Vagina (tissue), 2 donors: Measurements from ENCODE around the gene THRAP3. TPM values are rescaled to one million over a fixed set of nuclear protein-coding genes. Genes with fewer than 3 reads are reported as not detected.

Source experiments
- DNase-seq, 2 donors: peaks; one replicate each; pipeline ENCODE4 v3.0.0-alpha.2; 2017; ENCODE audit errors: extremely low spot score in 2 of 2
- H3K27ac ChIP-seq: fragments of 200-600 bp; sonication (generic); one replicate; pipeline ENCODE4 v1.5.1; 2019
- H3K27me3 ChIP-seq: fragments of 200-600 bp; sonication (generic); one replicate; pipeline ENCODE4 v1.5.1; 2019
- H3K36me3 ChIP-seq, 2 donors: fragments of 200-600 bp; sonication (generic); one replicate each; pipeline ENCODE4 v1.5.1; 2017 to 2019
- H3K4me1 ChIP-seq: fragments of 200-600 bp; sonication (generic); one replicate; pipeline ENCODE4 v1.5.1; 2019
- H3K4me3 ChIP-seq, 2 donors: fragments of 200-600 bp; sonication (generic); 1 replicate in 1 of 2; 2 replicates in 1 of 2; pipeline ENCODE4 v1.5.1; 2016 to 2019
- H3K9me3 ChIP-seq: fragments of 200-600 bp; sonication (generic); one replicate; pipeline ENCODE4 v1.5.1; 2019
- POLR2A ChIP-seq, 2 donors: fragments of 450-650 bp; IDR thresholded peaks; one replicate each; pipeline ENCODE4 v1.6.1; 2017; ENCODE audit warnings: antibody characterized with exemption in 2 of 2, mild to moderate bottlenecking in 2 of 2, moderate library complexity in 2 of 2
- POLR2AphosphoS5 ChIP-seq, 2 donors: sonication (generic); formaldehyde crosslinking; IDR thresholded peaks; one replicate each; pipeline ENCODE4 v1.9.0; 2017; ENCODE audit warnings: antibody characterized with exemption in 2 of 2, mild to moderate bottlenecking in 2 of 2, low read depth in 1 of 2; ENCODE audit not compliant: insufficient read depth in 1 of 2
- intact Hi-C: fragments of 100-400 bp; cut with DNase I; formaldehyde crosslinking; loops from one replicate; pipeline ENCODE4 v1.15.1; 2023
- total RNA-seq: library from RNA; depleted of rRNA; stranded (reverse); fragments of >200 nt; gene quantifications from one replicate; pipeline ENCODE4 v1.2.3, GENCODE V29; 2016
- TF ChIP-seq, protein P1 (sequence below), 3 experiments: fragments of 450-650 bp in 2 of 3; fragments of 200-600 bp in 1 of 3; sonication (generic) in 1 of 3; IDR thresholded peaks; one replicate each; pipeline ENCODE4 v1.5.1; 2017 to 2019; ENCODE audit warnings: antibody characterized with exemption in 3 of 3, mild to moderate bottlenecking in 2 of 3, moderate library complexity in 2 of 3

The THRAP3 gene
- total RNA-seq, 1 donor from 2014 or later = 57.7 TPM

DNA sequence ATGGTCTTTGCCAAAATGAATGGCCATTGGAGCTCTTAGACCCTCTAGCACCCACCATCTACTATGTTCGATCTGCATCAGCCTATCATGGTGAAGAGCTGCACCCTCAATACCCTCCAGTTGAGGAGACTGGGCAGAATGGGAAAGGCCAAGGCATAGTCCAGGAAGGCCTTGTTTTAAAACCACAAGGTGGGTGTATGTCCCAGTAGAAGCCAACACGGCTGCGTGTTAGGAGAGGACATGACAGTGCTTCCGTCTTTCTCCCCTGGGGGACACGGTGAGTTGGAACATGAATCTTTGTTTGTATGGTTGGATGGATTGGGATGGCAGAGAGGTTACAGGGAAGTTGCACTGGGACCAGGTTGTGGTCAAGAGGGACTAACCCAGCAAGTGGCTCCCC lies 63.4 kb downstream of the THRAP3 start:
- Histone ChIP-seq H3K9me3 (no peaks in the 10 kb centered on the region), H3K4me3 (no peak overlapping the region), H3K4me1 (peaks cover 8% of the 10 kb centered on the region), H3K27me3 (no peaks in the 10 kb centered on the region), H3K27ac (no peak overlapping the region), H3K36me3 (peaks cover 0 to 77% of the 10 kb centered on the region in 2 donors)
- TF ChIP-seq, protein P1, sequence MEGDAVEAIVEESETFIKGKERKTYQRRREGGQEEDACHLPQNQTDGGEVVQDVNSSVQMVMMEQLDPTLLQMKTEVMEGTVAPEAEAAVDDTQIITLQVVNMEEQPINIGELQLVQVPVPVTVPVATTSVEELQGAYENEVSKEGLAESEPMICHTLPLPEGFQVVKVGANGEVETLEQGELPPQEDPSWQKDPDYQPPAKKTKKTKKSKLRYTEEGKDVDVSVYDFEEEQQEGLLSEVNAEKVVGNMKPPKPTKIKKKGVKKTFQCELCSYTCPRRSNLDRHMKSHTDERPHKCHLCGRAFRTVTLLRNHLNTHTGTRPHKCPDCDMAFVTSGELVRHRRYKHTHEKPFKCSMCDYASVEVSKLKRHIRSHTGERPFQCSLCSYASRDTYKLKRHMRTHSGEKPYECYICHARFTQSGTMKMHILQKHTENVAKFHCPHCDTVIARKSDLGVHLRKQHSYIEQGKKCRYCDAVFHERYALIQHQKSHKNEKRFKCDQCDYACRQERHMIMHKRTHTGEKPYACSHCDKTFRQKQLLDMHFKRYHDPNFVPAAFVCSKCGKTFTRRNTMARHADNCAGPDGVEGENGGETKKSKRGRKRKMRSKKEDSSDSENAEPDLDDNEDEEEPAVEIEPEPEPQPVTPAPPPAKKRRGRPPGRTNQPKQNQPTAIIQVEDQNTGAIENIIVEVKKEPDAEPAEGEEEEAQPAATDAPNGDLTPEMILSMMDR (IDR thresholded peaks at IDR 0.05) = no peak
- no peak for TF ChIP-seq POLR2A (IDR thresholded peaks at IDR 0.05)
- no peak for TF ChIP-seq POLR2AphosphoS5 (IDR thresholded peaks at IDR 0.05; ENCODE audit: insufficient read depth in 1 of 2, low read depth in 1 of 2)
- intact Hi-C loops = loop anchor here (10.0 kb wide), 1 partner anchor 133 kb away; the partner anchor contains the start of gene MAP7D1
- no peak for DNase-seq

DNA sequence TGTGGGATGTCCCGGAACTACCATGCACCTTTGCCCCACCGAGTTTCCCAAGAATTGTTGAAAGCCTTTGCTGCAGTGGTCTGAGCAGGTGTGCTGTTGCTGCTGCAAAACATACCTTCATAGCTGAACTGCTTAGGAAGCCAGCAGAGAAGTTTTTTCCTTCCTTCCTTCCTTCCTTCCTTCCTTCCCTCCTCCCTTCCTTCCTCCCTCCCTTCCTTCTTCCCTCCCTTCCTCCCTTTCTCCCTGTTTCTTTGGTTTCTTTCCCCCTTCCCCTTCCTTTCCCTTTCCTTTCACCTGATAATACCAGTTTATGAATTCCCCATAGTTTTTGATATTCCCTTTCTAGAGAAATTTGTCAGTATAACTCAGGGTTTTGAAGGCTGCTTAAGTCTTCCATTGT lies 71.1 kb downstream of the THRAP3 start:
- TF ChIP-seq, protein P1 (IDR thresholded peaks at IDR 0.05) = no peak
- TF ChIP-seq POLR2AphosphoS5 (IDR thresholded peaks at IDR 0.05; ENCODE audit: insufficient read depth in 1 of 2, low read depth in 1 of 2) (no peak), POLR2A (IDR thresholded peaks at IDR 0.05) (no peak)
- H3K4me3 ChIP-seq = no peak overlapping the region
- DNase-seq = no peak
- H3K27me3 ChIP-seq = no peaks in the 10 kb centered on the region
- no peak overlapping the region for H3K27ac ChIP-seq
- peaks cover 0 to 68% of the 10 kb centered on the region in 2 donors for H3K36me3 ChIP-seq
- peaks cover 9% of the 10 kb centered on the region for H3K4me1 ChIP-seq
- H3K9me3 ChIP-seq = no peaks in the 10 kb centered on the region
- intact Hi-C loops = no loop called here

DNA sequence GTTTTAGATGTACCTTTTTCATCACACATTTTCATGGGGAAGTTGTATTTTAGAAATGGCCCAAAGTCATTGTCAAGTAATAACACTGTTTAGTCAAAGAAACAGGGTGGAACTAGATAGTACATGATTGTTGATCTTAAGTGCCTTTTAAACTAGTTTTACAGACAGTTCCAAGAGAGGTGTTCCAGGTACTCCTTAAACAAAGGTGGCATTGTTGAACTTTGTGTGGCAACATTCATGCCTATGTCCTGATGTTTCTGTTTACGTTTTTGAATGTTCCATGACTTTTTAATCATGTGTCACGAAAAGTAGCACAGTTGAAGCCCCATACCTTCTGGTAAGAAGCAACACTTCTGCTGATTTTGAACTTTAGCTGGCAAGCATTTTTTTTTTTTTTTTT lies 72.8 kb downstream of the THRAP3 start:
- DNase-seq = no peak
- Histone ChIP-seq H3K27me3 (no peaks in the 10 kb centered on the region), H3K36me3 (peaks cover 0 to 68% of the 10 kb centered on the region in 2 donors), H3K4me3 (no peak overlapping the region), H3K9me3 (no peaks in the 10 kb centered on the region), H3K4me1 (peaks cover 17% of the 10 kb centered on the region), H3K27ac (peak overlapping the region; percentile 31)
- TF ChIP-seq POLR2AphosphoS5 (IDR thresholded peaks at IDR 0.05; ENCODE audit: insufficient read depth in 1 of 2, low read depth in 1 of 2) (peak in 1 of 2 donors; percentile 66), POLR2A (IDR thresholded peaks at IDR 0.05) (no peak)
- TF ChIP-seq, protein P1 (IDR thresholded peaks at IDR 0.05) = no peak
- intact Hi-C loops = no loop called here

DNA sequence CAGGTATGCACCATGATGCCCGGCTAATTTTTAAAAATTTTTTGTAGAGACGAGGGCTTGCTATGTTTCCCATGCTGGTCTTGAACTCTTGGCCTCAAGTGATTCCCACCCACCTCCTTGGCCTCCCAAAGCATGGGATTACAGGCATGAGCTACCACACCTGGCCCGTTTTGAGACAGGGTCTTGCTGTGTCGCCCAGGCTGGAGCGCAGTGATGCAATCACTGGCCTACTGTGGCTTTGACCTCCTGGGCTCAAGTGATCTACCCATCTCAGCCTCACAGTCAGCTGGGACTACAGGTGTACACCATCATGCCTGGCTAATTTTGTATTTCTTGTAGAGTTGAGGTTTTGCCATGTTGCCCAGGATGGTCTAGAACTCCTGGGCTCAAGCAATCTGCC lies 74.4 kb downstream of the THRAP3 start:
- DNase-seq = no peak
- Histone ChIP-seq H3K4me3 (no peak overlapping the region), H3K9me3 (no peaks in the 10 kb centered on the region), H3K4me1 (peaks cover 17% of the 10 kb centered on the region), H3K27ac (no peak overlapping the region), H3K27me3 (no peaks in the 10 kb centered on the region), H3K36me3 (peaks cover 0 to 69% of the 10 kb centered on the region in 2 donors)
- intact Hi-C loops = no loop called here
- TF ChIP-seq POLR2A (IDR thresholded peaks at IDR 0.05) (no peak), POLR2AphosphoS5 (IDR thresholded peaks at IDR 0.05; ENCODE audit: insufficient read depth in 1 of 2, low read depth in 1 of 2) (no peak)
- TF ChIP-seq, protein P1 (IDR thresholded peaks at IDR 0.05) = no peak

DNA sequence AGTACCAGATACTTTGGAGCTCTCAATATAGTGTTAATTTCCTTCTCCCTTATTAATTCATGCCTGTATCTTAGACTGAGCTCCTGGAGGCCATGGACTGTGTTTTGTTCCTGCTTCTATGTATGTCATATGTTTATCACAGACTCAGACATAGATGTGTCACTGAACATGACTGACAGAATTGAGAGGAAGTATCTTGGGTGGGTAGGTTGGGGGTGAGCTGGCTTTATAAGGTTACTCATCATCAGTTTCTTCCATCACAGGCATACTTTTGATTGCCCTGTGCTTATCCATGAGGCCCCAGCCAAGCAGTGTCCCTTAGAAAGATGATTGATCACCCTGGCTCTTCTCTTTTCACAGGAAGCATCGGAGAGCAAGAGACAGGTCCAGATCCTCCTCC lies 76.3 kb downstream of the THRAP3 start:
- peak overlapping the region; percentile 51 for H3K27ac ChIP-seq
- no peak for DNase-seq
- no peak overlapping the region for H3K4me3 ChIP-seq
- H3K36me3 ChIP-seq = peaks cover 0 to 68% of the 10 kb centered on the region in 2 donors
- no peaks in the 10 kb centered on the region for H3K9me3 ChIP-seq
- intact Hi-C loops = no loop called here
- H3K27me3 ChIP-seq = no peaks in the 10 kb centered on the region
- TF ChIP-seq POLR2A (IDR thresholded peaks at IDR 0.05) = no peak
- TF ChIP-seq, protein P1 (IDR thresholded peaks at IDR 0.05) = no peak
- TF ChIP-seq POLR2AphosphoS5 (IDR thresholded peaks at IDR 0.05; ENCODE audit: insufficient read depth in 1 of 2, low read depth in 1 of 2) = no peak
- H3K4me1 ChIP-seq = peaks cover 18% of the 10 kb centered on the region
